ENCODE data around the gene TNS1. TPM values are rescaled to one million over a fixed set of nuclear protein-coding genes. Genes with fewer than 3 reads are reported as not detected.

The TNS1 gene
- total RNA-seq, 1 experiment from 2014 or later = 1.5 TPM

GRCh38 chr2:217990389-217990788 lies 12.4 kb downstream of the TNS1 start:
- Histone ChIP-seq H2AFZ (ENCODE audit: low read length) (no peak overlapping the region), H3K4me1 (ENCODE audit: insufficient read depth, low read length) (peaks cover 15% of the 10 kb centered on the region), H3F3A (ENCODE audit: low read length, unreplicated experiment) (no peaks in the 10 kb centered on the region), H3K9me2 (replicated peaks; ENCODE audit: low read length) (no peaks in the 10 kb centered on the region), H3K79me2 (ENCODE audit: low read length) (no peaks in the 10 kb centered on the region), H3K4me2 (ENCODE audit: low read length) (no peak overlapping the region), H4K20me1 (ENCODE audit: low read length) (no peaks in the 10 kb centered on the region), H3K4me3 (ENCODE audit: low read length) (no peak overlapping the region), H3K27ac (ENCODE audit: low read length) (no peak overlapping the region), H3K36me3 (ENCODE audit: low read depth, low read length) (no peaks in the 10 kb centered on the region), H3K27me3 (ENCODE audit: low read length) (no peaks in the 10 kb centered on the region), H3K9me3 (ENCODE audit: low read length) (no peaks in the 10 kb centered on the region), H3K9ac (ENCODE audit: low read length) (no peak overlapping the region)
- intact Hi-C loops (cut with micrococcal nuclease) = no loop called here
- no TSS peak for BruUV-seq (replicated peaks)
- no peak for ATAC-seq
- TF ChIP-seq EZH2phosphoT487 (IDR thresholded peaks at IDR 0.05; ENCODE audit: borderline replicate concordance, low read length) = no peak
- no peak for TF ChIP-seq CTCF (conservative IDR thresholded peaks at IDR 0.05; ENCODE audit: low read depth, low read length)
- no peak for TF ChIP-seq EZH2 (IDR thresholded peaks at IDR 0.05; ENCODE audit: low read length, unreplicated experiment)
- CTCF ChIA-PET = interaction anchor here (0.6 kb wide), 1 partner anchor 96 kb away, joined by 9 read pairs; no protein-coding TSS in a partner anchor
- POLR2A ChIA-PET (ENCODE audit: unreplicated experiment) = no interaction called here
- DNase-seq = no peak

GRCh38 chr2:217989221-217989948 lies 13.4 kb downstream of the TNS1 start:
- TF ChIP-seq EZH2phosphoT487 (IDR thresholded peaks at IDR 0.05; ENCODE audit: borderline replicate concordance, low read length) = no peak

GRCh38 chr2:217988840-217989204 lies 14.0 kb downstream of the TNS1 start:
- BruUV-seq (replicated peaks) = no TSS peak
- CTCF ChIA-PET = no interaction called here

More at GRCh38 chr2:217989221-217989948, 13.4 kb downstream of the TNS1 start:
- Histone ChIP-seq H3K4me3 (ENCODE audit: low read length) (no peak overlapping the region), H3K4me2 (ENCODE audit: low read length) (no peak overlapping the region), H3K4me1 (ENCODE audit: insufficient read depth, low read length) (peaks cover 7% of the 10 kb centered on the region), H3K27me3 (ENCODE audit: low read length) (no peaks in the 10 kb centered on the region), H3K9ac (ENCODE audit: low read length) (no peak overlapping the region), H2AFZ (ENCODE audit: low read length) (no peak overlapping the region), H3K27ac (ENCODE audit: low read length) (no peak overlapping the region), H3K9me3 (ENCODE audit: low read length) (no peaks in the 10 kb centered on the region), H3K9me2 (replicated peaks; ENCODE audit: low read length) (no peaks in the 10 kb centered on the region), H3K79me2 (ENCODE audit: low read length) (no peaks in the 10 kb centered on the region), H4K20me1 (ENCODE audit: low read length) (no peaks in the 10 kb centered on the region), H3K36me3 (ENCODE audit: low read depth, low read length) (no peaks in the 10 kb centered on the region), H3F3A (ENCODE audit: low read length, unreplicated experiment) (no peaks in the 10 kb centered on the region)
- ATAC-seq (no peak), DNase-seq (no peak)
- ChIA-PET POLR2A (ENCODE audit: unreplicated experiment) (no interaction called here), CTCF (no interaction called here)
- no TSS peak for BruUV-seq (replicated peaks)
- intact Hi-C loops (cut with micrococcal nuclease) = no loop called here

More at GRCh38 chr2:217988840-217989204, 14.0 kb downstream of the TNS1 start:
- Histone ChIP-seq H3F3A (ENCODE audit: low read length, unreplicated experiment) (no peaks in the 10 kb centered on the region), H3K27ac (ENCODE audit: low read length) (no peak overlapping the region), H3K79me2 (ENCODE audit: low read length) (no peaks in the 10 kb centered on the region), H3K36me3 (ENCODE audit: low read depth, low read length) (no peaks in the 10 kb centered on the region), H3K9ac (ENCODE audit: low read length) (no peak overlapping the region), H3K4me2 (ENCODE audit: low read length) (peak overlapping the region; percentile 82; the same call in 1 of the 2 replicates), H4K20me1 (ENCODE audit: low read length) (no peaks in the 10 kb centered on the region), H3K9me3 (ENCODE audit: low read length) (no peaks in the 10 kb centered on the region), H3K27me3 (ENCODE audit: low read length) (no peaks in the 10 kb centered on the region), H3K9me2 (replicated peaks; ENCODE audit: low read length) (no peaks in the 10 kb centered on the region), H3K4me1 (ENCODE audit: insufficient read depth, low read length) (peaks cover 7% of the 10 kb centered on the region), H3K4me3 (ENCODE audit: low read length) (no peak overlapping the region), H2AFZ (ENCODE audit: low read length) (no peak overlapping the region)
- POLR2A ChIA-PET (ENCODE audit: unreplicated experiment) = no interaction called here
- TF ChIP-seq EZH2 (IDR thresholded peaks at IDR 0.05; ENCODE audit: low read length, unreplicated experiment) (no peak), EZH2phosphoT487 (IDR thresholded peaks at IDR 0.05; ENCODE audit: borderline replicate concordance, low read length) (no peak), CTCF (conservative IDR thresholded peaks at IDR 0.05; ENCODE audit: low read depth, low read length) (no peak; the same call in 1 of the 2 replicates)
- DNase-seq (no peak), ATAC-seq (no peak)
- intact Hi-C loops (cut with micrococcal nuclease) = loop anchor here (1.0 kb wide), 2 partner anchors 200 to 204 kb away; no protein-coding TSS in a partner anchor
